Measurements from ENCODE around the gene HNRNPUL2. TPM values are rescaled to one million over a fixed set of nuclear protein-coding genes. Genes with fewer than 3 reads are reported as not detected.

Gene HNRNPUL2
- total and polyA plus RNA-seq, 9 of the 15 experiments (the other 6 are each of a cell fraction or from before 2014, with no cell fraction given), result 0.89 to 44.3 (median 15.2) TPM

DNA sequence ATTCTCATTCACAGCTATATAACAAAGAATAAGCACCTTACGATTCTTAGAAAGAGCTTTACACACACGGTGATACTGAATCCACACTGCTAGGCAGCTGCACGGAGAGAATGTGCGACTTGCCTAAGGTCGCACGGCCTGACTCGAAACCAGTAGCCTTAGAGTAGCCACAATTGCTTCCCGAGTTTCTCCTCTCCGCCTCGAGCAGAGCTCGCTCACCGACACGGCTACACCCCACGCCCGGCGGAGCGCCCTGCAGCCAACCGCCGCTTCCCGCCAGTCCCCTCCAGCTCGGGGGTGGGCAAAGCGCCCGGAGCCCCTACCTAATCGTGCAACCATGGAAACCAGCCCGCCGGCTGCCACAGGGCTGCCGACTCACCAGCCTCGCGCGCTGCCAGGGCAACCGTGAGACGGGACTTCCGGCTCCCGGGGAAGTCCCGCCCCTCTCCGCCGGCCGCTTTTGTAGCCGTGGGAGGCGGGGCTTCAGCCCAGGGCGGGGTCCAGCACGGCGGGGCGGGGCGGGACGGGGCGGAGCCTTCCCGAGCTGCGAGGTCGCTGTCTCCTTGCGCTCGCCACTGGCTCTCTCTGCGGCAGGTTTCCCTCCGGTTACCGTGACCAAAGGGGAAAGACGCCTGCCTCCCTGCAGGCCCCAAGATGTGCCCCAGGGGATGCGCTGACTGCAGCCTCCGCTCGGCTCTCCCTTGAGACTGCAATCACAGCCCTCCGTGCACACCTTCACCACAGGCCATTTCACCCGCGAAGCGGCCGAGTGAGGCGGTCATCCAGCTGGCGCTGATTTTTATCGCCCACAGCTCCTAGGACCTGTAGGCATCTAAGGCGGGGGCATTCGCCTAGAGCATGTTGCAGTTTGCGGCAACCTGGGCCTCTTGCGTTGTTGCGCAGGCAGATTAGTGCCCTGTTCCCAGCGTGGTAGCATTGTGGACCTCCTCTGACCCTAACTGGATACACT lies 21.1 kb downstream of the HNRNPUL2 start (continued):
- peak; percentile 23 to 28; a peak in 2 of 4 replicates for TF ChIP-seq SRF (CRISPR knock-in tag; IDR thresholded peaks at IDR 0.05)
- TF ChIP-seq, protein P1, sequence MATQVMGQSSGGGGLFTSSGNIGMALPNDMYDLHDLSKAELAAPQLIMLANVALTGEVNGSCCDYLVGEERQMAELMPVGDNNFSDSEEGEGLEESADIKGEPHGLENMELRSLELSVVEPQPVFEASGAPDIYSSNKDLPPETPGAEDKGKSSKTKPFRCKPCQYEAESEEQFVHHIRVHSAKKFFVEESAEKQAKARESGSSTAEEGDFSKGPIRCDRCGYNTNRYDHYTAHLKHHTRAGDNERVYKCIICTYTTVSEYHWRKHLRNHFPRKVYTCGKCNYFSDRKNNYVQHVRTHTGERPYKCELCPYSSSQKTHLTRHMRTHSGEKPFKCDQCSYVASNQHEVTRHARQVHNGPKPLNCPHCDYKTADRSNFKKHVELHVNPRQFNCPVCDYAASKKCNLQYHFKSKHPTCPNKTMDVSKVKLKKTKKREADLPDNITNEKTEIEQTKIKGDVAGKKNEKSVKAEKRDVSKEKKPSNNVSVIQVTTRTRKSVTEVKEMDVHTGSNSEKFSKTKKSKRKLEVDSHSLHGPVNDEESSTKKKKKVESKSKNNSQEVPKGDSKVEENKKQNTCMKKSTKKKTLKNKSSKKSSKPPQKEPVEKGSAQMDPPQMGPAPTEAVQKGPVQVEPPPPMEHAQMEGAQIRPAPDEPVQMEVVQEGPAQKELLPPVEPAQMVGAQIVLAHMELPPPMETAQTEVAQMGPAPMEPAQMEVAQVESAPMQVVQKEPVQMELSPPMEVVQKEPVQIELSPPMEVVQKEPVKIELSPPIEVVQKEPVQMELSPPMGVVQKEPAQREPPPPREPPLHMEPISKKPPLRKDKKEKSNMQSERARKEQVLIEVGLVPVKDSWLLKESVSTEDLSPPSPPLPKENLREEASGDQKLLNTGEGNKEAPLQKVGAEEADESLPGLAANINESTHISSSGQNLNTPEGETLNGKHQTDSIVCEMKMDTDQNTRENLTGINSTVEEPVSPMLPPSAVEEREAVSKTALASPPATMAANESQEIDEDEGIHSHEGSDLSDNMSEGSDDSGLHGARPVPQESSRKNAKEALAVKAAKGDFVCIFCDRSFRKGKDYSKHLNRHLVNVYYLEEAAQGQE (IDR thresholded peaks at IDR 0.05; ENCODE audit: borderline replicate concordance), result peak; percentile 31; the same call in 1 of the 2 replicates
- TF ChIP-seq, protein P1 (CRISPR knock-in tag; IDR thresholded peaks at IDR 0.05; ENCODE audit: low read depth), result 0 out of 2 replicates have a peak, but pooled peaks have one; percentile 66
- no peak for TF ChIP-seq CBX5 (IDR thresholded peaks at IDR 0.05; ENCODE audit: borderline replicate concordance, low read depth)
- no peak for TF ChIP-seq TAF7 (tag; IDR thresholded peaks at IDR 0.05)
- peak; percentile 32 to 57; a peak in 3 of 4 replicates for TF ChIP-seq NRF1 (conservative IDR thresholded peaks at IDR 0.05 in 1 of 2, IDR thresholded peaks at IDR 0.05 in 1 of 2)
- TF ChIP-seq MAX (CRISPR knock-in tag; IDR thresholded peaks at IDR 0.05), result peak; percentile 46
- TF ChIP-seq ETV6 (IDR thresholded peaks at IDR 0.05; ENCODE audit: borderline replicate concordance in 1 of 2, low read depth in 2 of 2, low read length in 1 of 2), result no peak
- 0 out of 2 replicates have a peak, but pooled peaks have one; percentile 17 for TF ChIP-seq ETV6 (CRISPR knock-in tag; IDR thresholded peaks at IDR 0.05; ENCODE audit: borderline replicate concordance)
- no peak for TF ChIP-seq GTF2F1 (IDR thresholded peaks at IDR 0.05; ENCODE audit: low read depth, low read length)
- no peak for TF ChIP-seq ZKSCAN1 (IDR thresholded peaks at IDR 0.05; ENCODE audit: low read depth, low read length)
- TF ChIP-seq U2AF2 (optimal IDR thresholded peaks at IDR 0.05; ENCODE audit: low read depth, low read length), result no peak
- peak; percentile 22; the same call in 1 of the 2 replicates for TF ChIP-seq CREB1 (IDR thresholded peaks at IDR 0.05)
- no peak for TF ChIP-seq CREB1 (CRISPR knock-in tag; IDR thresholded peaks at IDR 0.05)
- peak in 1 of 2 experiments; percentile 41; a peak in 1 of 4 replicates for TF ChIP-seq CSDE1 (IDR thresholded peaks at IDR 0.05)
- peak; percentile 67; the same call in 1 of the 2 replicates for TF ChIP-seq ZNF3 (CRISPR knock-in tag; IDR thresholded peaks at IDR 0.05)
- TF ChIP-seq MEF2A (IDR thresholded peaks at IDR 0.05; ENCODE audit: control insufficient read depth, low read depth, low read length), result no peak
- no peak for TF ChIP-seq ZBTB9 (CRISPR knock-in tag; IDR thresholded peaks at IDR 0.05)
- peak; percentile 84 for TF ChIP-seq KLF10 (CRISPR knock-in tag; IDR thresholded peaks at IDR 0.05)
